ENCODE results near the gene PPEF1. TPM values are rescaled to one million over a fixed set of nuclear protein-coding genes. Genes with fewer than 3 reads are reported as not detected.
A peak's percentile ranks its signal among the peaks of the same experiment; 100 is the strongest.
"Not testable (repeated sequence)": the region's sequence is repeated elsewhere in the genome, so short reads cannot be mapped to it uniquely, and the experiment has no call there.

The PPEF1 gene
- total and polyA plus RNA-seq, 9 of the 15 experiments (the other 6 are each of a cell fraction or from before 2014, with no cell fraction given), result not detected

- intact Hi-C loops (cut with micrococcal nuclease); FAIRE-seq: not testable (repeated sequence)
- peak overlapping the region; percentile 60; the same call in 1 of the 2 replicates for H2AFZ ChIP-seq (ENCODE audit: low read depth, low read length)
These were observed 32.2 kb downstream of the PPEF1 start for GRCh38 chrX:18739609-18740008.

DNA sequence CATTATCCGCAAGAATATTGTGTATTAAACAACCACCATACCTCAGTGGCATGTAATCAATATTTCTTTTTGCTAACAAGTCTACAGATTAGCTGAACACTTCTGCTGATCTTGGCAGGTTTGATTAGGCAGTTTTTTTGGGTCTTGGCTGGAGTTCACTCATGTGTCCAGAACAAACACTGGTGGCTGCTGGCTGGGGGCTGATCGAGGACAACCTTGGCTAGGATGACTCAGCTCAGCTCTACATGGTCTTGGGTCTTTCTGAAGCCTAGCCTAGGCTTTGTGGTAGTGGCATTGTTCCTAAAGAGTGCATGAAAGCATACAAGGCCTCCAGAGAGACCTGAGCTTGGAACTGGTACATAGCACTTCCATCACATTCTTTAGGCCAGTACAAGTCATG is 41.1 kb downstream of the PPEF1 start:
- H3K4me2 ChIP-seq (ENCODE audit: insufficient read depth, low read length), result no peak overlapping the region
- no peaks in the 10 kb centered on the region for H3K9me3 ChIP-seq (replicated peaks; ENCODE audit: control insufficient read depth, insufficient read depth, low read depth, low read length)
- H3K79me2 ChIP-seq (ENCODE audit: control insufficient read depth, insufficient read depth, low read length), result no peaks in the 10 kb centered on the region
- WGBS (ENCODE audit: insufficient coverage, low coverage, missing lambda C conversion rate), result 0% methylated on average over 2 of the region's 2 CpGs
- H3K27me3 ChIP-seq (ENCODE audit: control insufficient read depth in 2 of 2, insufficient read depth in 2 of 2, low read length in 2 of 2), result peaks cover 2 to 9% of the 10 kb centered on the region in 2 experiments; a peak in 2 of 5 replicates
- H3K4me3 ChIP-seq, result no peak overlapping the region
- H4K20me1 ChIP-seq (replicated peaks; ENCODE audit: control insufficient read depth, insufficient read depth, low read length), result no peaks in the 10 kb centered on the region
- intact Hi-C loops (cut with micrococcal nuclease), result no loop called here
- in situ Hi-C loops (cut with MboI), result no loop called here
- DNase-seq (ENCODE audit: extremely low read depth in 1 of 4, low spot score in 3 of 4) (no peak), ATAC-seq (no peak), FAIRE-seq (no peak)
- BruUV-seq (replicated peaks), result no TSS peak
- ChIA-PET CTCF (ENCODE audit: low intra/inter-chr PET ratio) (no interaction called here), POLR2A (interaction anchor here (0.7 kb wide), 1 partner anchor 9 kb away, joined by 3 read pairs; no protein-coding TSS in a partner anchor)
- no peak overlapping the region for H3K27ac ChIP-seq (ENCODE audit: extremely low read depth, low read depth, low read length)
- H2AFZ ChIP-seq (ENCODE audit: low read depth, low read length), result no peak overlapping the region
- H3K9me1 ChIP-seq (ENCODE audit: control insufficient read depth, insufficient read depth, low read length), result no peaks in the 10 kb centered on the region
- H3K9ac ChIP-seq (ENCODE audit: insufficient read depth in 1 of 2, low read depth in 2 of 2, low read length in 2 of 2), result no peak overlapping the region
- H3K36me3 ChIP-seq (ENCODE audit: control insufficient read depth, insufficient read depth, low read length), result no peaks in the 10 kb centered on the region
- no peaks in the 10 kb centered on the region for H3K4me1 ChIP-seq (replicated peaks in 1 of 2; ENCODE audit: control insufficient read depth in 2 of 2, insufficient read depth in 2 of 2, low read length in 2 of 2)
- TF ChIP-seq NR1H2 (CRISPR knock-in tag; IDR thresholded peaks at IDR 0.05) (no peak), CC2D1A (IDR thresholded peaks at IDR 0.05) (no peak), ZC3H8 (IDR thresholded peaks at IDR 0.05) (no peak), ZKSCAN8 (CRISPR knock-in tag; IDR thresholded peaks at IDR 0.05) (no peak), SRSF7 (optimal IDR thresholded peaks at IDR 0.05; ENCODE audit: low read depth, low read length) (no peak), ZNF23 (CRISPR knock-in tag; IDR thresholded peaks at IDR 0.05) (no peak), GABPB2 (CRISPR knock-in tag; conservative IDR thresholded peaks at IDR 0.05) (no peak), TFE3 (CRISPR knock-in tag; IDR thresholded peaks at IDR 0.05) (no peak), ZNF431 (CRISPR knock-in tag; IDR thresholded peaks at IDR 0.05) (no peak), CHD2 (IDR thresholded peaks at IDR 0.05; ENCODE audit: low read depth, low read length) (no peak), HSF4 (CRISPR knock-in tag; IDR thresholded peaks at IDR 0.05; ENCODE audit: borderline replicate concordance) (no peak), CREB1 (IDR thresholded peaks at IDR 0.05) (no peak), CREB1 (CRISPR knock-in tag; IDR thresholded peaks at IDR 0.05) (no peak), HNRNPLL (IDR thresholded peaks at IDR 0.05; ENCODE audit: low read depth, low read length, poor library complexity, severe bottlenecking) (no peak), MED1 (CRISPR knock-in tag; IDR thresholded peaks at IDR 0.05; ENCODE audit: borderline replicate concordance) (no peak), ZNF699 (CRISPR knock-in tag; IDR thresholded peaks at IDR 0.05; ENCODE audit: insufficient replicate concordance) (no peak)

More at GRCh38 chrX:18739609-18740008, 32.2 kb downstream of the PPEF1 start:
- BruUV-seq (replicated peaks); H3K9ac ChIP-seq (ENCODE audit: insufficient read depth in 1 of 2, low read depth in 2 of 2, low read length in 2 of 2); in situ Hi-C loops (cut with MboI); H3K79me2 ChIP-seq (ENCODE audit: control insufficient read depth, insufficient read depth, low read length); H3K4me3 ChIP-seq; H3K27me3 ChIP-seq (ENCODE audit: control insufficient read depth in 2 of 2, insufficient read depth in 2 of 2, low read length in 2 of 2); H3K9me1 ChIP-seq (ENCODE audit: control insufficient read depth, insufficient read depth, low read length); CTCF ChIA-PET (ENCODE audit: low intra/inter-chr PET ratio); H3K27ac ChIP-seq (ENCODE audit: extremely low read depth, low read depth, low read length); ATAC-seq; H3K36me3 ChIP-seq (ENCODE audit: control insufficient read depth, insufficient read depth, low read length); H3K4me1 ChIP-seq (replicated peaks in 1 of 2; ENCODE audit: control insufficient read depth in 2 of 2, insufficient read depth in 2 of 2, low read length in 2 of 2); H4K20me1 ChIP-seq (replicated peaks; ENCODE audit: control insufficient read depth, insufficient read depth, low read length); H3K9me3 ChIP-seq (replicated peaks; ENCODE audit: control insufficient read depth, insufficient read depth, low read depth, low read length): not testable (repeated sequence)
- WGBS (ENCODE audit: insufficient coverage, low coverage, missing lambda C conversion rate), result 4% methylated on average over 6 of the region's 6 CpGs
- POLR2A ChIA-PET, result interaction anchor here (0.7 kb wide), 1 partner anchor 9 kb away, joined by 3 read pairs; no protein-coding TSS in a partner anchor
- peak in 1 of 2 experiments; percentile 46; a peak in 1 of 4 replicates for TF ChIP-seq FOXK2 (conservative IDR thresholded peaks at IDR 0.05 in 1 of 2, IDR thresholded peaks at IDR 0.05 in 1 of 2; ENCODE audit: low read depth in 2 of 2)
- 0 out of 2 replicates have a peak, but pooled peaks have one; percentile 22 for TF ChIP-seq CTBP1 (IDR thresholded peaks at IDR 0.05; ENCODE audit: borderline replicate concordance)
- peak in 1 of 2 experiments; percentile 69; a peak in 2 of 4 replicates for TF ChIP-seq FOXA3 (CRISPR knock-in tag; conservative IDR thresholded peaks at IDR 0.05 in 1 of 2, IDR thresholded peaks at IDR 0.05 in 1 of 2)
- peak overlapping the region; percentile 7; the same call in 1 of the 2 replicates for H3K4me2 ChIP-seq (ENCODE audit: insufficient read depth, low read length)
- peak in 1 of 4 experiments; percentile 16 for DNase-seq (ENCODE audit: extremely low read depth in 1 of 4, low spot score in 3 of 4)
